Kidney capillary endothelial cell (primary cell): ENCODE results near the gene DAPK1.

ENCODE experiments used
- DNase-seq: peaks from one replicate; pipeline ENCODE4 v3.0.0-alpha.2; 2018; ENCODE audit warnings: low spot score

Gene DAPK1

GRCh38 chr9:87713278-87713987 lies 215.8 kb downstream of the DAPK1 start:
- peak; percentile 96 for DNase-seq

- DNase-seq: no peak
These were observed 216.3 kb downstream of the DAPK1 start for GRCh38 chr9:87713988-87714330.

GRCh38 chr9:87714819-87715218 lies 217.2 kb downstream of the DAPK1 start:
- no peak for DNase-seq

- DNase-seq: no peak
These were observed 218.5 kb downstream of the DAPK1 start for GRCh38 chr9:87716141-87716540.

GRCh38 chr9:87717456-87717855 lies 219.8 kb downstream of the DAPK1 start:
- DNase-seq: no peak

GRCh38 chr9:87718231-87718630 lies 220.6 kb downstream of the DAPK1 start:
- DNase-seq: no peak

- DNase-seq: no peak
These were observed 221.4 kb downstream of the DAPK1 start for GRCh38 chr9:87718852-87719612.

- DNase-seq: no peak
These were observed 222.5 kb downstream of the DAPK1 start for GRCh38 chr9:87720173-87720572.

GRCh38 chr9:87722393-87723088 lies 224.9 kb downstream of the DAPK1 start:
- no peak for DNase-seq

GRCh38 chr9:87725356-87725899 lies 227.8 kb downstream of the DAPK1 start:
- DNase-seq: no peak

GRCh38 chr9:87725900-87726709 lies 228.4 kb downstream of the DAPK1 start, which contains the start of gene CTSL:
TSS of gene CTSL (plus strand) at chr9:87726119. CDS start at chr9:87727604, 1,485 bp downstream.
- peak; percentile 60 for DNase-seq

- no peak for DNase-seq
These were observed 231.6 kb downstream of the DAPK1 start for GRCh38 chr9:87729246-87729645.

GRCh38 chr9:87731321-87731720 lies 233.7 kb downstream of the DAPK1 start:
- DNase-seq: no peak

GRCh38 chr9:87732344-87732743 lies 234.7 kb downstream of the DAPK1 start:
- no peak for DNase-seq

GRCh38 chr9:87732756-87733155 lies 235.1 kb downstream of the DAPK1 start:
- no peak for DNase-seq

GRCh38 chr9:87733273-87734052 lies 235.8 kb downstream of the DAPK1 start:
- DNase-seq: no peak

GRCh38 chr9:87734106-87734505 lies 236.4 kb downstream of the DAPK1 start:
- no peak for DNase-seq

GRCh38 chr9:87739546-87739945 lies 241.9 kb downstream of the DAPK1 start:
- DNase-seq: no peak

GRCh38 chr9:87740209-87740608 lies 242.5 kb downstream of the DAPK1 start:
- DNase-seq: no peak

GRCh38 chr9:87741326-87741725 lies 243.7 kb downstream of the DAPK1 start:
- no peak for DNase-seq

- DNase-seq: no peak
These were observed 244.2 kb downstream of the DAPK1 start for GRCh38 chr9:87741891-87742290.
